HG03196 (cell line): ENCODE data around the gene CTIF.
"Not testable (repeated sequence)": the region's sequence is repeated elsewhere in the genome, so short reads cannot be mapped to it uniquely, and the experiment has no call there.

Experiments
- ATAC-seq: cut with Tn5 transposase; IDR thresholded peaks from one replicate; pipeline ENCODE4 v1.9.1; 2021; ENCODE audit not compliant: unreplicated experiment

The CTIF gene

GRCh38 chr18:48638896-48639771 is 100.3 kb downstream of the CTIF start:
- no peak for ATAC-seq

- no peak for ATAC-seq
Measured at GRCh38 chr18:48639772-48640432, 101.1 kb downstream of the CTIF start.

GRCh38 chr18:48640566-48641270 is 101.9 kb downstream of the CTIF start:
- no peak for ATAC-seq

GRCh38 chr18:48641981-48642380 is 103.2 kb downstream of the CTIF start:
- no peak for ATAC-seq

GRCh38 chr18:48642503-48642902 is 103.7 kb downstream of the CTIF start:
- ATAC-seq, result no peak

- no peak for ATAC-seq
Measured at GRCh38 chr18:48643262-48643661, 104.4 kb downstream of the CTIF start.

- ATAC-seq, result no peak
Measured at GRCh38 chr18:48644029-48644428, 105.2 kb downstream of the CTIF start.

GRCh38 chr18:48645427-48646002 is 106.7 kb downstream of the CTIF start:
- no peak for ATAC-seq

GRCh38 chr18:48646976-48647375 is 108.1 kb downstream of the CTIF start:
- no peak for ATAC-seq

GRCh38 chr18:48649231-48649630 is 110.4 kb downstream of the CTIF start:
- ATAC-seq, result no peak

- ATAC-seq, result not testable (repeated sequence)
Measured at GRCh38 chr18:48654591-48654990, 115.8 kb downstream of the CTIF start.

GRCh38 chr18:48655508-48655907 is 116.7 kb downstream of the CTIF start:
- no peak for ATAC-seq

GRCh38 chr18:48656176-48656575 is 117.3 kb downstream of the CTIF start:
- no peak for ATAC-seq

GRCh38 chr18:48656582-48656981 is 117.8 kb downstream of the CTIF start:
- no peak for ATAC-seq

- no peak for ATAC-seq
Measured at GRCh38 chr18:48657447-48658120, 118.8 kb downstream of the CTIF start.

- no peak for ATAC-seq
Measured at GRCh38 chr18:48658721-48659120, 119.9 kb downstream of the CTIF start.

- ATAC-seq, result no peak
Measured at GRCh38 chr18:48659188-48660009, 120.6 kb downstream of the CTIF start.

- no peak for ATAC-seq
Measured at GRCh38 chr18:48660346-48661228, 121.8 kb downstream of the CTIF start.

GRCh38 chr18:48661421-48661820 is 122.6 kb downstream of the CTIF start:
- ATAC-seq, result no peak
